GM12878 (cell line): Measurements from ENCODE around the gene BLOC1S5. TPM values are rescaled to one million over a fixed set of nuclear protein-coding genes. Genes with fewer than 3 reads are reported as not detected.
"Not testable (repeated sequence)": the region's sequence is repeated elsewhere in the genome, so short reads cannot be mapped to it uniquely, and the experiment has no call there.

Source experiments
- ATAC-seq: fragments of 200-7000 bp; cut with Tn5 transposase; 3 replicates; pipeline ENCODE4 v1.9.1; 2020; ENCODE audit warnings: mild to moderate bottlenecking, moderate library complexity
- BruUV-seq: library from RNA; stranded (reverse); fragments of 400-500 nt; replicated peaks from 2 replicates; lab custom pipeline; 2021; lab: Mats Ljungman, UMichigan
- CTCF ChIA-PET: fragments of 300-600 bp; sonication (Branson Sonifier 250); formaldehyde crosslinking; extraction: SDS; loops from one replicate; lab custom pipeline; 2021; ENCODE audit warnings: inconsistent platforms; lab: Yijun Ruan, JAX
- POLR2A ChIA-PET: fragments of 350-600 bp; formaldehyde crosslinking; extraction: SDS; loops from one replicate; lab custom pipeline; 2021; ENCODE audit warnings: inconsistent platforms; lab: Charles Lee
- RAD21 ChIA-PET: fragments of 300-600 bp; sonication (Branson Sonifier 250); formaldehyde crosslinking; loops from one replicate; lab custom pipeline; 2023; ENCODE audit warnings: antibody characterized with exemption; ENCODE audit not compliant: unreplicated experiment; lab: Charles Lee
- SMC1A ChIA-PET: fragments of 300-600 bp; sonication (Branson Sonifier 250); formaldehyde crosslinking; loops from one replicate; lab custom pipeline; 2023; ENCODE audit not compliant: unreplicated experiment, uncharacterized antibody; lab: Charles Lee
- DNase-seq: peaks from one replicate; pipeline ENCODE4 v3.0.0-alpha.2; 2011; ENCODE audit warnings: low read depth, low spot score
- FAIRE-seq: peaks from 3 replicates; lab custom pipeline; 2011; peaks lifted over from hg19 to GRCh38; lab: Jason Lieb, UNC
- H2AFZ ChIP-seq: 2 replicates; pipeline ENCODE4 v1.6.0; 2011; ENCODE audit warnings: low read depth, low read length, control low read depth; ENCODE audit not compliant: control insufficient read depth
- H3K27ac ChIP-seq: 2 replicates; pipeline ENCODE4 v1.5.1; 2011; ENCODE audit warnings: control low read depth; ENCODE audit not compliant: control insufficient read depth, insufficient read depth
- H3K27me3 ChIP-seq, 2 experiments: replicated peaks in 1 of 2; 2 replicates each; pipeline versions ENCODE4 v1.6.0 to v1.6.1; 2011; ENCODE audit warnings: low read length in 1 of 2; ENCODE audit not compliant: control insufficient read depth in 2 of 2, insufficient read depth in 2 of 2
- H3K36me3 ChIP-seq, 2 experiments: 2 replicates each; pipeline ENCODE4 v1.5.1; 2011; ENCODE audit warnings: low read length in 1 of 2; ENCODE audit not compliant: control insufficient read depth in 2 of 2, insufficient read depth in 2 of 2
- H3K4me1 ChIP-seq: 2 replicates; pipeline ENCODE4 v1.6.1; 2011; ENCODE audit warnings: mild to moderate bottlenecking, low read length, moderate library complexity, mixed read lengths; ENCODE audit not compliant: control insufficient read depth, insufficient read depth
- H3K4me2 ChIP-seq: 2 replicates; pipeline ENCODE4 v1.6.0; 2011; ENCODE audit warnings: control low read depth; ENCODE audit not compliant: control insufficient read depth, insufficient read depth
- H3K4me3 ChIP-seq: fragments of 200-600 bp; sonication (generic); 2 replicates; pipeline ENCODE4 v1.5.1; 2016
- H3K79me2 ChIP-seq: 2 replicates; pipeline ENCODE4 v1.6.0; 2011; ENCODE audit warnings: low read length; ENCODE audit not compliant: control insufficient read depth, insufficient read depth
- H3K9ac ChIP-seq: 2 replicates; pipeline ENCODE4 v1.8.0; 2011; ENCODE audit warnings: low read length, control low read depth, mixed read lengths; ENCODE audit not compliant: control insufficient read depth, insufficient read depth
- H3K9me3 ChIP-seq: replicated peaks from 3 replicates; pipeline ENCODE4 v1.5.1; 2011; ENCODE audit warnings: mild to moderate bottlenecking, low read length; ENCODE audit not compliant: control insufficient read depth, insufficient read depth
- H4K20me1 ChIP-seq: 2 replicates; pipeline ENCODE4 v1.6.0; 2011; ENCODE audit not compliant: control insufficient read depth, insufficient read depth
- ATF7 ChIP-seq: fragments of 450-650 bp; IDR thresholded peaks from 2 replicates; pipeline ENCODE4 v1.6.1; 2016; ENCODE audit warnings: low read depth, mild to moderate bottlenecking
- CBX5 ChIP-seq: sonication (generic); IDR thresholded peaks from 2 replicates; pipeline ENCODE4 v1.6.1; 2016; ENCODE audit warnings: low read depth, moderate library complexity, mild to moderate bottlenecking, inconsistent platforms
- ELK1 ChIP-seq: IDR thresholded peaks from 2 replicates; pipeline ENCODE4 v1.6.1; 2012; ENCODE audit warnings: low read depth, low read length, improper control_type of control experiment
- HSF1 ChIP-seq: fragments of 150-350 bp; IDR thresholded peaks from 2 replicates; pipeline ENCODE4 v1.6.1; 2014; ENCODE audit warnings: mild to moderate bottlenecking, low read depth, low read length
- MEF2B ChIP-seq: fragments of 450-650 bp; IDR thresholded peaks from 2 replicates; pipeline ENCODE4 v1.6.1; 2018; ENCODE audit warnings: mild to moderate bottlenecking, moderate library complexity; ENCODE audit not compliant: partially characterized antibody, poor library complexity, severe bottlenecking
- MTA2 ChIP-seq: fragments of 450-650 bp; IDR thresholded peaks from 2 replicates; pipeline ENCODE4 v1.6.1; 2016; ENCODE audit warnings: low read depth, mild to moderate bottlenecking, moderate library complexity
- NFIC ChIP-seq: IDR thresholded peaks from 2 replicates; pipeline ENCODE4 v1.6.1; 2012; ENCODE audit warnings: low read depth, mild to moderate bottlenecking, inconsistent platforms, low read length, moderate library complexity
- POLR2A ChIP-seq: IDR thresholded peaks from 2 replicates; pipeline ENCODE4 v1.6.1; 2011; ENCODE audit warnings: low read depth, mild to moderate bottlenecking, low read length
- SIN3A ChIP-seq: IDR thresholded peaks from 2 replicates; pipeline ENCODE4 v1.6.1; 2012; ENCODE audit warnings: low read depth, low read length, improper control_type of control experiment
- SMARCA5 ChIP-seq: fragments of 450-650 bp; IDR thresholded peaks from 2 replicates; pipeline ENCODE4 v1.6.1; 2017; ENCODE audit warnings: mild to moderate bottlenecking
- ZNF207 ChIP-seq: fragments of 450-650 bp; IDR thresholded peaks from 2 replicates; pipeline ENCODE4 v1.6.1; 2014; ENCODE audit warnings: antibody characterized with exemption, mild to moderate bottlenecking, borderline replicate concordance
- ZNF24 ChIP-seq: fragments of 450-650 bp; IDR thresholded peaks from 2 replicates; pipeline ENCODE4 v1.6.1; 2017; ENCODE audit warnings: antibody characterized with exemption, mild to moderate bottlenecking
- WGBS: methylation state at CpG from one replicate; pipeline ENCODE4 v1.1.6; 2016; ENCODE audit warnings: low lambda C conversion rate; ENCODE audit not compliant: insufficient replicate concordance, insufficient coverage; ENCODE audit errors: missing lambda C conversion rate; 5-methylcytosine and 5-hydroxymethylcytosine counted together
- in situ Hi-C: fragments of 300-500 bp; cut with MboI; formaldehyde crosslinking; loops from 9 replicates; pipeline ENCODE4 v1.14.3; 2018; ENCODE audit warnings: mixed read lengths
- intact Hi-C: fragments of 100-400 bp; cut with micrococcal nuclease; formaldehyde crosslinking; loops from one replicate; pipeline ENCODE4 v1.14.2; 2022; ENCODE audit not compliant: unreplicated experiment
- polyA plus RNA-seq, 11 experiments: library from polyadenylated mRNA; depleted of rRNA in 4 of 11; unstranded in 6 of 11; stranded (reverse) in 5 of 11; fragments of >200 nt; fragmentation: Nextera tagmentation in 4 of 11; fragmentation: Illumina TruSeq in 1 of 11; extraction: Ambion mirVana in 4 of 11; extraction: Trizol in 1 of 11; gene quantifications; 1 replicate in 1 of 11; 2 replicates in 10 of 11; pipeline versions ENCODE4 v1.2.1 to v1.2.3, GENCODE V29; 2011 to 2016; ENCODE audit warnings: inconsistent platforms in 2 of 11, missing spikeins in 2 of 11, low read depth in 1 of 11
- total RNA-seq, 4 experiments: library from RNA; depleted of rRNA in 3 of 4; stranded (reverse); fragments of >200 nt in 3 of 4; fragmentation: Illumina TruSeq in 1 of 4; extraction: Trizol in 1 of 4; gene quantifications; 2 replicates each; pipeline versions ENCODE4 v1.2.1 to v1.2.3, GENCODE V29; 2013 to 2021
- TF ChIP-seq, protein P1 (sequence below): fragments of 450-650 bp; conservative IDR thresholded peaks from 2 replicates; pipeline ENCODE4 v1.6.1; 2017; ENCODE audit warnings: mild to moderate bottlenecking, moderate library complexity

The BLOC1S5 gene
- total and polyA plus RNA-seq, 10 of the 15 experiments (the other 5 are each of a cell fraction or from before 2014, with no cell fraction given), result 4.3 to 22.2 (median 16.1) TPM

GRCh38 chr6:7983967-7984366, 80.2 kb downstream of the BLOC1S5 start:
- H3K36me3 ChIP-seq, intact Hi-C loops, H3K9ac ChIP-seq, H2AFZ ChIP-seq, SMC1A ChIA-PET, H3K4me3 ChIP-seq, RAD21 ChIA-PET, POLR2A ChIA-PET, H3K27ac ChIP-seq, BruUV-seq, H3K4me2 ChIP-seq, H3K27me3 ChIP-seq, H4K20me1 ChIP-seq, H3K4me1 ChIP-seq, H3K9me3 ChIP-seq, ATAC-seq, H3K79me2 ChIP-seq, DNase-seq, in situ Hi-C loops, FAIRE-seq: not testable (repeated sequence)
- 67% methylated on average over 4 of the region's 6 CpGs for WGBS
- CTCF ChIA-PET, result interaction anchor here (1.2 kb wide), 1 partner anchor 261 kb away, joined by 4 read pairs; no protein-coding TSS in a partner anchor

DNA sequence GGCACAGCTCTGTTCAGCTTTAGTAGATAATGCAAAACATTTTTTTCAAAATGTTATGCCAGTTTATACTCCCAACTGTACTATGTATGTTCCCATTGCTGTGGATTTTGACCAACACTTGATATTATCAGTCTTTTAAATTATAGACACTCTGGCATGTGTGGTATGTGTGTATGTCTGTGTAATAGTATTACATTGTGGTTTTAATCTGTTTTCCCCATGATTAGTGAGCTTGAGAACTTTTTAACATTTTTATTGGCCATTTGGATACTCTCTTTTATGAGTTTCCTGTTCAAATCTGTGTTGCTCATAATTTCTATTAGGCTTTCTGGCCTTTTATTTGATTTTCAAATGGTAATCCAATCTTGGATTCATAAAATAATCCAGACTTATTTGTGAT, 84.4 kb downstream of the BLOC1S5 start:
- intact Hi-C loops (no loop called here), in situ Hi-C loops (no loop called here)
- no peak overlapping the region for H2AFZ ChIP-seq
- no peak for FAIRE-seq
- no peaks in the 10 kb centered on the region for H3K36me3 ChIP-seq
- no peak overlapping the region for H3K27ac ChIP-seq
- ATAC-seq, result no peak
- H3K9me3 ChIP-seq, result no peaks in the 10 kb centered on the region; the same call in 2 of the 3 replicates
- SMC1A ChIA-PET, result interaction anchor here (1.0 to 1.4 kb wide), 2 partner anchors 20 to 27 kb away, joined by 3 to 4 read pairs; no protein-coding TSS in a partner anchor
- DNase-seq, result no peak
- no peaks in the 10 kb centered on the region for H3K4me1 ChIP-seq
- no peak overlapping the region for H3K4me2 ChIP-seq
- CTCF ChIA-PET, result no interaction called here
- no peak overlapping the region for H3K4me3 ChIP-seq
- POLR2A ChIA-PET, result no interaction called here
- no peaks in the 10 kb centered on the region for H4K20me1 ChIP-seq
- no peak overlapping the region for H3K9ac ChIP-seq
- peaks cover 0 to 3% of the 10 kb centered on the region in 2 experiments; a peak in 1 of 4 replicates for H3K27me3 ChIP-seq
- no TSS peak for BruUV-seq
- no peaks in the 10 kb centered on the region for H3K79me2 ChIP-seq
- RAD21 ChIA-PET, result no interaction called here
- TF ChIP-seq CBX5 (no peak), ATF7 (no peak), NFIC (no peak), MTA2 (no peak), ELK1 (no peak), SMARCA5 (no peak), POLR2A (no peak), ZNF24 (no peak), MEF2B (no peak), SIN3A (no peak), ZNF207 (no peak), HSF1 (no peak)
- TF ChIP-seq, protein P1, sequence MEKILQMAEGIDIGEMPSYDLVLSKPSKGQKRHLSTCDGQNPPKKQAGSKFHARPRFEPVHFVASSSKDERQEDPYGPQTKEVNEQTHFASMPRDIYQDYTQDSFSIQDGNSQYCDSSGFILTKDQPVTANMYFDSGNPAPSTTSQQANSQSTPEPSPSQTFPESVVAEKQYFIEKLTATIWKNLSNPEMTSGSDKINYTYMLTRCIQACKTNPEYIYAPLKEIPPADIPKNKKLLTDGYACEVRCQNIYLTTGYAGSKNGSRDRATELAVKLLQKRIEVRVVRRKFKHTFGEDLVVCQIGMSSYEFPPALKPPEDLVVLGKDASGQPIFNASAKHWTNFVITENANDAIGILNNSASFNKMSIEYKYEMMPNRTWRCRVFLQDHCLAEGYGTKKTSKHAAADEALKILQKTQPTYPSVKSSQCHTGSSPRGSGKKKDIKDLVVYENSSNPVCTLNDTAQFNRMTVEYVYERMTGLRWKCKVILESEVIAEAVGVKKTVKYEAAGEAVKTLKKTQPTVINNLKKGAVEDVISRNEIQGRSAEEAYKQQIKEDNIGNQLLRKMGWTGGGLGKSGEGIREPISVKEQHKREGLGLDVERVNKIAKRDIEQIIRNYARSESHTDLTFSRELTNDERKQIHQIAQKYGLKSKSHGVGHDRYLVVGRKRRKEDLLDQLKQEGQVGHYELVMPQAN, result no peak
